NCI-H82 (cell line): ENCODE measurements around the gene CRISP1.
"Not testable (repeated sequence)": the region's sequence is repeated elsewhere in the genome, so short reads cannot be mapped to it uniquely, and the experiment has no call there.

Experiments
- DNase-seq: peaks from one replicate; lab custom pipeline; 2025; lab: John Stamatoyannopoulos, UW

The CRISP1 gene

DNA sequence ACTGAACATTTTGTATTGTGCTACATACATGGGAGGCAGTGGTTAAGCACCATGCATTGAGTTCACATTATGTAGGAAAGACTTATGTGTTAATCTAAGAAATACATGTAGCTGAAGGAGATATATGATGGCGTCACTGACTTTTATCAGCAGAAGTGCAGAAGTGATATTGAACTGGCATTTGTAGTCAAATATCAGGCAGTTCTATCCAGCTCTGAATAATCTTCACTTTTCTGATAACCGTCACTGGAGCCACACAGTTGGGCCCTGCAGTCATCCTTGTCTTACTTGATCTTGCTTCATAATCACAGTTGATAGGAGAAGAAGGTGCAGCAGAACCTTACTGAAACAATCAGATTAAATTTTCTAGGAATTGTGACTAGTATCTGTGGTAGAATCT, 26.4 kb downstream of the CRISP1 start:
- no peak for DNase-seq

DNA sequence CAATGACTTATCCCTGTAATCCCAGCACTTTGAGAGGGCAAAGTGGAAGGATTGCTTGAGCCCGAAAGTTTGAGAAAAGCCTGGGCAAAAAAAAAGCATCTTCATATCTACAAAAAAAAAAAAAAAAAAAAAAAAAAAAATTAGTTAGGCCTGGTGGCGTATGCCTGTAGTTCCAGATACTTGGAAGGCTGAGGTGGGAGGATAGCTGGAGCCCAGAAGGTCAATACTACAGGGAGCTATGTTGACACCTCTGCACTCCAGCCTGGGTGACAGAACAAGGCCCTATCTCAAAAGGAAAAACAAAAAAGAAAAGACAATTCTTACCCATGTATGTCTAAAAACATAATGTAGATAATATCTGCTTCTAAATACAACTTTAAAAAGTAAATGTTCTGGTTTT, 27.2 kb downstream of the CRISP1 start:
- no peak for DNase-seq

DNA sequence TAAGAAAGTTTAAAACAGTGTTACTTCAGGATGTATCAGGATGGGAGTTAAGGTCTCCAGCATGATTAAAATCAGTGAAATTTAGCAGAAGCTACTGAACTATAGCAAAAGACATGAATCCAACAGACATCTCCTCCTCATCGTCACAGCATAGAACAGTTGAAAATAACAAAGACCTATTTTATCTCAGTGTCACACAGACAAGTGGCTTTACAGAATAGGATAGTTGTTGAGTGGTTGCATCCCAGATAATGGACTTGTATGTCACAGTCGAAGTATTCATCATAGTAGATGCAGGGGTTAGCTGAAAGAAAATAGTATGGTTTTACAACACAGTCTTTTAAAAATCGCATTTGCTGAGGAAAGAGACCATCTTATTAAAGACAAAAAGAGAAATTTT, 31.2 kb downstream of the CRISP1 start:
- no peak for DNase-seq

DNA sequence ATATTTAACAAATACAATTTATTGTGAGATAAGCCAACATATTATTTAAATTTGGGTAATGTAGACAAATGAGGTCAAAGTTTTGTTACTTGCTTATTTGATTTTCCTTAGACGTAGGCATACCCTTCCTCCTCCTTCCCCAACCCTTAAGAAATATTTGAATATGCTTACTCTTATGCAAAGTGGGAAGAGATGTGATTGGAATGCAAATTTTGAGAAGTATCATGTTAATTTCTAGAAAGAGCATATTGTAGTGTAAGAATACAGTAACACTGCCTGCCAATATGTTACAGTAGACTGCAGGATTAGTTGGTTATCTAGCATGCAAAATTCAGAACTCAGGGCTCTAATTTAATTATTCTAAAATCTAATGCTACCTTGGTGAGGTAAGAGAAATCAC, 32.9 kb downstream of the CRISP1 start:
- no peak for DNase-seq

DNA sequence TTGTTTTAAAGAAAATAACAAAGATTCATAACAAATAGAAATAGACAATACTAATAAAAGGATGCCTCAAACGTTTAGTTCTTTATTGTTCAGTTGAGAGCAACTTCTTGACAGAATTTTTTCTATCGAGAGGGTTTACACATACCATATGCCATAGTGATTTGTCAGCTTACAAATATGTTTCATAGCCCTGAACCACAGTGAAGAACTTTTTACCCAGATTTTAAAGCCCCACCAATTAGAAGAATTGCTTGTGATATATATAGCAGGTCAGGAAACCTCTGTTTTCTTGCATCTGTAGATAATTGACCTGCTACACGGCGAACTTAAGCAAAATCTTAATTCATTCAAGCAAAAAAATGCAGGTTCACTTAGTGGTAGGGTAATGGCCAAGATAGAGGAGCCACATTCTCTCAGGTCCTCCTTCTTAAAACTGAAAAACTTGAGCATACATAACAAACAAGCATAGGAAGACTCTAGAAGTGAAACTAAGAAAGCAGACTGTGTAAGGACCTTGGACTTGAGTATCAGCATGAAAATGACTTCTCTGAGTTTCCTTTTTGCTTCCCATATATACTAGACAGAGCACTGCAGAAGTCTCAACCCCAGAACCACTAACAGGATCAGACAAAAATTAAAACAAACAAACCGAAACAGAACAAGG, 39.5 kb downstream of the CRISP1 start:
- DNase-seq = no peak

DNA sequence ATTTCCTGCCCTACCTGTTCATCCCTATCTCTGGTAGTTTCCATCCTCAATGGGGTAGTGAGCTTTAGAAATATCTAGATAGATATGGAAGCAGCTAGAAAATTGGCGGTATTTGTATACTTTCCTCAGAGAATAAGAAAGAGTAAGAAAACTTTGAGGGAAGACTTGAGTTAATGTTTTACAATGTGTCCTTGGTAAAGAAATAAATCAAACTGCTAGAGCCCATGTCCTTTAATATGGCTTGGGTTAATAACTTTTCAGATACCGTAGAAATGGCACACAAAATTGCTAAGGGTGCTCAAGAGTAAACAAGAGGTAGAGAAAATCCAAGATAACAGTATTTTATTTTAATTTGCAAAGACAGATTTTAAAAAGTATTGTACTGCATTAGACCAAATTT, 51.2 kb downstream of the CRISP1 start:
- no peak for DNase-seq

DNA sequence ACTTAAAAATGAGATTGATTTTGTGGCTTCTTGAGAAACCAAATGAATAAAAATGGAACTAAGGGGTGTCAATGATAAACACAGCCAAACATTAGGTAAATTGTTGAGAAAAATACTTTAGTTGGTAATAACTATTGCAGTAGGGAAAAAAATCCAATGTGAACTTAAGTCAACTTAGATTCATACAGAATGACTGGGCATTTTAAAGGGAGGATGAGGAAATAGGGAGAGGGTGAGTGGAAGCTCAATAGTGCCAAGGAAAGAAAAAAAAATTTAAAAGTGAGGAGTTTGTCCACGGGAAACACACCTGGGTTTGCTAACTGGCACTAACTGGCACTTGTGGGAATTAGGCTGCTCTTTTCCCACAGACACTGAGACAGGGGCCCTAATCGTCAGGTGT, 53.1 kb downstream of the CRISP1 start:
- no peak for DNase-seq

DNA sequence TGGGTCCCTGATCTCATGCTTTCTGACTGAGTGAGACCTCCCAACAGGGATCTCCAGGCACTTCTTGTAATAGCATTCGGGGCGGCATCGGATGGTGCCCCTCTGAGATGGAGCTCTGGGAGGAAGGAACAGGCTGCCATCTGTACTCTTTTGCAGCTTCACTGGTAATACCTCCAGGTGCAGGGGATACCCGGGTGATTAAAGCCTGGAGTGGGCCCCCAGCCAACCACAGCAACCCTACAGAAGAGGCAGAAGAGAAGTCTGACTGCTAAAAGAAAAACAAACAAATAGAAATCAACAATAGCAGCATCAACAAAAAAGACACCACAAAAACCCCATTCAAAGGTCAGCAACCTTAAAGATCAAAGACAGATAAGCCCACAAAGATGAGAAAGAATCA, 60.2 kb downstream of the CRISP1 start:
- no peak for DNase-seq

DNA sequence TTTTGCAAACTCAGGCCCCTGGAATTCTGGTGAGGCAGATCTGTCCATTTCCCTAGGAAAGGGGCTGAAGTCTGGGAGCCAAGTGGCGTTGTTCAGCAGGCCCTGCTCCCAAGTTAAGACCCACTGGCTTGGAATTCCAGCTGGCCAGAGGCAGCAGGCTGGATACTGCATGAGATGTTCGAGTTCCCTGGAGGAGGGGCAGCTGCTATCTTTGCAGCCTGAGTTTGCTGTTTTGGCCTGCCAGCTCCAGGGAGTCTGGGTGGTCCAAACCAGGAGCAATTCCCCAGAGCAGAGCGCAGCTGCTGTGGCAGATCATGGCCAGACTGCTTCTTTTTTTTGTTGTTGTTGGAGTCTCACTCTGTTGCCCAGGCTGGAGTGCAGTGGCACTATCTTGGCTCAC, 61.1 kb downstream of the CRISP1 start:
- DNase-seq = no peak

DNA sequence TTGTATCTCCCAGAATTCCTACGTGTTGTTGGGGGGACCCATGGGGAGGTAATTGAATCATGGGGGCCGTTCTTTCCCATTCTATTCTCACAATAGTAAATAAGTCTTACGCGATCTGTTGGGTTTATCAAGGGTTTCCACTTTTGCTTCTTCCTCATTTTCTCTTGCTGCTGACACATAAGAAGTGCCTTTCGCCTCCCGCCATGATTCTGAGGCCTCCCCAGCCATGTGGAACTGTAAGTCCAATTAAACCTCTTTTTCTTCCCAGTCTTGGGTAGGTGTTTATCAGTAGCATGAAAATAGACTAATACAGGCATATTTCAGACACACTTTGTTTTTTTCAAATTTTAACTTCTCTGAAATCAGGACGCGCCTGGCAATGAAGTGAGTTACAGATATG, 64.8 kb downstream of the CRISP1 start:
- no peak for DNase-seq

DNA sequence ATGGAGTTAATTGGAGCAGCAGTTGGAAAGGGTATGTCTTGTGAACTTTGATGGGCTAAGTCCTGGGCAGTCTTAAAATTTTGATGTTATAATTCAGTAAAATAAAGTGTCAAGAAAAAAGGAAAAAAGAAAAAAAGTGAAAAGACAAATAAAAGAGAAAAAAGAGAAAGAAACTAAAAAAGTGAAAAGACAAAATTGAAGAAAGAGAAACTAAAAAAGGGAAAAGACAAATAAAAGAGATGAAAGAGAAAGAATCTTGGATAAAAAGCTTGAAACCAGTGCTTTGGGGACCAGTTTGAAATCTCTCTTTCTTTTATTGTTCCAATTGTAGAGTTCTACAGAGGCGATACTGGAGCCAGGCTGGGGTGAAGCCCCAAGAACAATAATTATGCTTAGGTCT, 67.2 kb downstream of the CRISP1 start:
- DNase-seq = no peak

DNA sequence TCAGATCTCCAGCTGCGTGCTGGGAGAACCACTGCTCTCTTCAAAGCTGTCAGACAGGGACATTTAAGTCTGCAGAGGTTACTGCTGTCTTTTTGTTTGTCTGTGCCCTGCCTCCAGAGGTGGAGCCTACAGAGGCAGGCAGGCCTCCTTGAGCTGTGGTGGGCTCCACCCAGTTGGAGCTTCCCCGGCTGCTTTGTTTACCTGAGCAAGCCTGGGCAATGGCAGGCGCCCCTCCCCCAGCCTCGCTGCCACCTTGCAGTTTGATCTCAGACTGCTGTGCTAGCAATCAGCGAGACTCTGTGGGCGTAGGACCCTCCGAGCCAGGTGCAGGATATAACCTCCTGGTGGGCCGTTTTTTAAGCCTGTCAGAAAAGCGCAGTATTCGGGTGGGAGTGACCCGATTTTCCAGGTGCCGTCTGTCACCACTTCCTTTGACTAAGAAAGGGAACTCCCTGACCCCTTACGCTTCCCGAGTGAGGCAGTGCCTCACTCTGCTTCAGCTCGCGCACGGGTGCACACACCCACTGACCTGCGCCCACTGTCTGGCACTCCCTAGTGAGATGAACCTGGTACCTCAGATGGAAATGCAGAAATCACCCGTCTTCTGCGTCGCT, 69.4 kb downstream of the CRISP1 start:
- DNase-seq = not testable (repeated sequence)

DNA sequence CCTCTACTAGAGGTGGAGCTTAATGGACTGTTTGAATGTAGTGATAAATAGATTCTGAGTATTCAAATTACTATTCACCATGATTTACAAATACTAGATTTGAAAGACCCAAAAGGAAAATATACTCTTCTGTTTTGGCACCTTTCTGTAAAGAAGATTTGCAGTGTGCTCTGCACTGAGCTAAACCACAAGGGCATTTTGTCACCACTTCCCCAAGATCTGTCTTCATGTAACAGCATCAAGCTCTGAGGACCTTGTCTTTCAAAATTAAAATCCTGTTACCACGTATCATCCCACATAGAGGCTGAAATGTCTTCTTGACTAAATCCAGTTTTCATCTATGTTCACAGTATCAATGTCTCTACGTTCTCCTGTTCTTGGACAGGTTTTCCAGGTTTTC, 76.0 kb downstream of the CRISP1 start:
- no peak for DNase-seq

DNA sequence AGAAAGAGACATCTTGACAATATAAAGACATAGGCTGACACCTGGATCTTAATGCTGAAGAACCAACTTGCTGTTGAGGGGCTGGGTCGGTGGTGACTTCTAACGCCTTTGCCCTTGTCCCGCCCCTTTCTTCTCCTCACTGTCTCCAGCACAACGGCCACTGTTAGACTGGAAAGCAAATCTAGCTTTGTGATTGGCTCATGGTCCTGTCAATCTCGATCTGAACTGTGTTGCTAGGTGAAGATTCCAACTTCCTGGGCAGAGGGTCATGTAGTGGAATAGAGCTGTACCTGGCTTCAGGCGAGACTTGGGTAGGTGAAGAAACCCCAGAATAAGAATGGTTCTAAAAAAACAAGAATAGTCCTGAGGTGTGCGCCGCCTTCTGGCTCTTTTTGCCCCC, 79.2 kb downstream of the CRISP1 start, which contains the start of gene PGK2:
Gene PGK2, minus strand, starts transcription at position 110 of the 400 bp plus-strand sequence. Its CDS starts 98 bp downstream, at position 12.
- DNase-seq = peak; percentile 28

DNA sequence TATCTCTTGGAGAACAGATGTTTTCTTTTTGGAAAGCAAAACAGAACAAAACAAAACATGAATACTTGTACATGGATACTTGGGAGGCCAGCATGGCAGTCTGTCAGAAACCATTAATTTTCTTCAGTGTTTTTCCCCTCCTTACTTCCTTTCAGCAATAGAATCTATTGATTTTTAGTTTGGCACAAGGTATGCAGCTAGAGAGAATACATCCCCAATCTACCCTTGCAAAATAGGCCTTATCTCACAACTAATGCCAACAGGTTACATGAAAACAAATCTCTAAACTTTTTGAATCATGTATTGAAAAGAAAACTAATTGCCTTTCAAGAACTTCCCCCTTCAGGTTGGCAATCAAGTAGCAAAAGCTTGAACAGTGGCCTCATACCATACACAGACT, 82.1 kb downstream of the CRISP1 start:
- DNase-seq = no peak
